Cardiac fibroblast (primary cell): Measurements from ENCODE around the gene DHCR7.

Source experiments
- DNase-seq, 2 donors: peaks; one replicate each; pipeline versions ENCODE4 v3.0.0 to v3.0.0-alpha.2; 2010; ENCODE audit warnings: low read depth in 2 of 2
- H3K4me3 ChIP-seq, 2 donors: replicated peaks in 1 of 2; 1 replicate in 1 of 2; 2 replicates in 1 of 2; pipeline ENCODE4 v1.5.1; 2011; ENCODE audit warnings: low read depth in 2 of 2, low read length in 2 of 2, mild to moderate bottlenecking in 2 of 2, moderate library complexity in 1 of 2
- TF ChIP-seq, protein P1 (sequence below): IDR thresholded peaks from one replicate; pipeline ENCODE4 v1.5.1; 2011; ENCODE audit warnings: low read depth, mild to moderate bottlenecking, low read length, inconsistent platforms

Gene DHCR7, protein sequence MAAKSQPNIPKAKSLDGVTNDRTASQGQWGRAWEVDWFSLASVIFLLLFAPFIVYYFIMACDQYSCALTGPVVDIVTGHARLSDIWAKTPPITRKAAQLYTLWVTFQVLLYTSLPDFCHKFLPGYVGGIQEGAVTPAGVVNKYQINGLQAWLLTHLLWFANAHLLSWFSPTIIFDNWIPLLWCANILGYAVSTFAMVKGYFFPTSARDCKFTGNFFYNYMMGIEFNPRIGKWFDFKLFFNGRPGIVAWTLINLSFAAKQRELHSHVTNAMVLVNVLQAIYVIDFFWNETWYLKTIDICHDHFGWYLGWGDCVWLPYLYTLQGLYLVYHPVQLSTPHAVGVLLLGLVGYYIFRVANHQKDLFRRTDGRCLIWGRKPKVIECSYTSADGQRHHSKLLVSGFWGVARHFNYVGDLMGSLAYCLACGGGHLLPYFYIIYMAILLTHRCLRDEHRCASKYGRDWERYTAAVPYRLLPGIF

DNA sequence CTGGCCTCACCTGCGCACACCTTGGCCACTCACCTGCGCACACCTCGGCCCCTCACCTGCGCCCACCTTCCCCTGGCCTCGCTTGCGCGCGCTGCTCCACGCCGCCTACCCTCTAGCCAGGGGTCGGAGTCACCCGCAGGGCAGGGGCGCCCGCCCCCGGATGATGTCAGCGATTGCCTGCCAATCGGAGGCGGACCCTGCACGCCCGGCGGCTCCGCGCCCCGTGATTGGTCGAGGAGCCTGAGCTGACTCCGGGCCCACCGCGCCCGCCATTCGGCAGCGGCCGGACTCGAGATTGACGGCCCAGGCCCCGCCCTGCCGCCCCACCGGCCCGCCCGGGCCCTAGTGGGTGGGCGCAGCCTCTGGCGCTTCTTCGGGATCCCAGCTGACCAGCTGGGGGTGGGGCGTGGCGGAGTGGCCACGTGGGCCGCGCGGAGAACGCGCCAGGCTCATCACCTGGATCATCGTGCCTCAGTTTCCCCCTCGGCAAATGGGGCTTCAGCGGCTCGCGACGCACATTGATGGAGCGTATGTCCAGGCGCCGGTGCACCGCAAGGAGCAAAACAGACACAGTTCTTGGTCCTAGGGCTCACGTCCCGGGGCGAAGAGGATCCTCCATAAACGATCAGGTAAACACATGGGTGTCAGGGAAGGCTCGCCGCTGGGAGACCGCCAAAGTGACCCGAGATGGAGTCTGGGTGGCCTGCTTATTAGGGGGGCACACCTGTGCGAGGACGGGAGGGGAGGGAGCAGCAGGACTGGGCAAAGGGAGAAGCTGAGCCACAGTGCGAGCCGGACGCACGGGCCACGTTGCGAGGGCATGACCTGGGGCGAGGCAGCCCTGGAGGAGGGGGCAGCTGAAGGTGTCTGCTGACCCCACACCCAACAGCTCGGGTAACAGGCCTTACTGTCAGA is at the start of gene DHCR7:
TSS of gene DHCR7 (minus strand) at position 137 of the 915 bp plus-strand sequence. CDS start 3,441 bp downstream, outside the sequence.
- peak; percentile 94 to 97 for DNase-seq
- TF ChIP-seq, protein P1, sequence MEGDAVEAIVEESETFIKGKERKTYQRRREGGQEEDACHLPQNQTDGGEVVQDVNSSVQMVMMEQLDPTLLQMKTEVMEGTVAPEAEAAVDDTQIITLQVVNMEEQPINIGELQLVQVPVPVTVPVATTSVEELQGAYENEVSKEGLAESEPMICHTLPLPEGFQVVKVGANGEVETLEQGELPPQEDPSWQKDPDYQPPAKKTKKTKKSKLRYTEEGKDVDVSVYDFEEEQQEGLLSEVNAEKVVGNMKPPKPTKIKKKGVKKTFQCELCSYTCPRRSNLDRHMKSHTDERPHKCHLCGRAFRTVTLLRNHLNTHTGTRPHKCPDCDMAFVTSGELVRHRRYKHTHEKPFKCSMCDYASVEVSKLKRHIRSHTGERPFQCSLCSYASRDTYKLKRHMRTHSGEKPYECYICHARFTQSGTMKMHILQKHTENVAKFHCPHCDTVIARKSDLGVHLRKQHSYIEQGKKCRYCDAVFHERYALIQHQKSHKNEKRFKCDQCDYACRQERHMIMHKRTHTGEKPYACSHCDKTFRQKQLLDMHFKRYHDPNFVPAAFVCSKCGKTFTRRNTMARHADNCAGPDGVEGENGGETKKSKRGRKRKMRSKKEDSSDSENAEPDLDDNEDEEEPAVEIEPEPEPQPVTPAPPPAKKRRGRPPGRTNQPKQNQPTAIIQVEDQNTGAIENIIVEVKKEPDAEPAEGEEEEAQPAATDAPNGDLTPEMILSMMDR: no peak
- peak within 1 kb of the TSS; percentile 92 to 96 for H3K4me3 ChIP-seq

GRCh38 chr11:71496421-71496820 is 48.2 kb upstream of the DHCR7 start:
- no peak overlapping the region for H3K4me3 ChIP-seq
- TF ChIP-seq, protein P1: no peak
- no peak for DNase-seq

GRCh38 chr11:71495286-71496230 is 47.4 kb upstream of the DHCR7 start:
- H3K4me3 ChIP-seq: no peak overlapping the region
- DNase-seq: no peak
- TF ChIP-seq, protein P1: no peak

- H3K4me3 ChIP-seq: no peak overlapping the region
- TF ChIP-seq, protein P1: no peak
- no peak for DNase-seq
Measured at GRCh38 chr11:71491940-71492339, 43.7 kb upstream of the DHCR7 start.

- no peak overlapping the region for H3K4me3 ChIP-seq
- TF ChIP-seq, protein P1: no peak
- DNase-seq: no peak
Measured at GRCh38 chr11:71491531-71491930, 43.3 kb upstream of the DHCR7 start.
